Smooth muscle cell of the umbilical artery (primary cell): Measurements from ENCODE around the gene ANXA9. TPM values are rescaled to one million over a fixed set of nuclear protein-coding genes. Genes with fewer than 3 reads are reported as not detected.

Experiments used
- total RNA-seq: library from RNA; depleted of rRNA; stranded (reverse); fragments of >200 nt; gene quantifications from 2 replicates; pipeline ENCODE4 v1.2.3, GENCODE V29; 2014

Gene ANXA9, protein sequence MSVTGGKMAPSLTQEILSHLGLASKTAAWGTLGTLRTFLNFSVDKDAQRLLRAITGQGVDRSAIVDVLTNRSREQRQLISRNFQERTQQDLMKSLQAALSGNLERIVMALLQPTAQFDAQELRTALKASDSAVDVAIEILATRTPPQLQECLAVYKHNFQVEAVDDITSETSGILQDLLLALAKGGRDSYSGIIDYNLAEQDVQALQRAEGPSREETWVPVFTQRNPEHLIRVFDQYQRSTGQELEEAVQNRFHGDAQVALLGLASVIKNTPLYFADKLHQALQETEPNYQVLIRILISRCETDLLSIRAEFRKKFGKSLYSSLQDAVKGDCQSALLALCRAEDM
- 0.05 TPM in 1 of 2 replicates, not detected in the other for total RNA-seq

DNA sequence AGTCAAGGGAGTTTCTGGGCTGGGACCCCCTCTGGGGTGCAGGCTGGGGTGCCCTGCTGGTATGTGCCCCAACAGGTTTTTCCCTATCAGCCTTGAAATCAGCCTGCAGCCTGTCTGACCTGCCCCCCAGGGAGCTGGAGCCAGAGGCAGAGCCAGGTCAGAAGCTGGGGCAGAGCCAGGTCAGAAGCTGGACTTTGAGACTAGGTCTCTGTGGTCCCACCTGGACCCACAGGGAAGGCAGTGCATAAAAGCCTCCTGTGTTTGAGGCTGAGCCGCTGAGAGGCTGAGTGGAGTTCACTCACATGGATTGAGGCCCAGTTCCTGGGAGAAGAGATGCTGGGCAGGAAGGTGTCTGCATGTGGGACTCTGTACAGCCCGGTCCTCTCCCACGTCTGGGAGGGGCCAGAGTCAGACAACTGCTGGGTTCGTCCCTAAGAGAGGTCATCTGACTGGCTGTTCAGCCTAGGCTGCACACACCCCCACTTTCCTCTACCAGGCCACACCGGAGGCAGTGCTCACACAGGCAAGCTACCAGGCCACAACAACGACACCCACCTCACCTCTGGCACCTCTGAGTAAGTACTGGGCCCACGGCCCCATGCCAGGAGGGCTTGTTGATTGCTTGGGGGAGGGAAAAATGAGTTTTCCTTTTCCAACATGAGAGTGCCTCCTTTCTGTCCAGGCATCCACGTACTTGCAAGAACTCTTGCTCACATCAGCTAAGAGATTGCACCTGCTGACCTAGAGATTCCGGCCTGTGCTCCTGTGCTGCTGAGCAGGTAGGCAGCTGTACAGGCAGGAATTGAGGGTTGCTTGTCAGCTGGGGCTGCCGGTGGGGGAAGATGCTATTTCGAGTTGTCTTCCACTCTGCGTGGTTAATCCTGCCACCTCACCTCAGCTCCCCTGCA lies at the start of gene ANXA9:
Gene ANXA9 (plus strand): TSS at position 488 of the 908 bp plus-strand sequence. CDS start 814 bp downstream, outside the sequence.

DNA sequence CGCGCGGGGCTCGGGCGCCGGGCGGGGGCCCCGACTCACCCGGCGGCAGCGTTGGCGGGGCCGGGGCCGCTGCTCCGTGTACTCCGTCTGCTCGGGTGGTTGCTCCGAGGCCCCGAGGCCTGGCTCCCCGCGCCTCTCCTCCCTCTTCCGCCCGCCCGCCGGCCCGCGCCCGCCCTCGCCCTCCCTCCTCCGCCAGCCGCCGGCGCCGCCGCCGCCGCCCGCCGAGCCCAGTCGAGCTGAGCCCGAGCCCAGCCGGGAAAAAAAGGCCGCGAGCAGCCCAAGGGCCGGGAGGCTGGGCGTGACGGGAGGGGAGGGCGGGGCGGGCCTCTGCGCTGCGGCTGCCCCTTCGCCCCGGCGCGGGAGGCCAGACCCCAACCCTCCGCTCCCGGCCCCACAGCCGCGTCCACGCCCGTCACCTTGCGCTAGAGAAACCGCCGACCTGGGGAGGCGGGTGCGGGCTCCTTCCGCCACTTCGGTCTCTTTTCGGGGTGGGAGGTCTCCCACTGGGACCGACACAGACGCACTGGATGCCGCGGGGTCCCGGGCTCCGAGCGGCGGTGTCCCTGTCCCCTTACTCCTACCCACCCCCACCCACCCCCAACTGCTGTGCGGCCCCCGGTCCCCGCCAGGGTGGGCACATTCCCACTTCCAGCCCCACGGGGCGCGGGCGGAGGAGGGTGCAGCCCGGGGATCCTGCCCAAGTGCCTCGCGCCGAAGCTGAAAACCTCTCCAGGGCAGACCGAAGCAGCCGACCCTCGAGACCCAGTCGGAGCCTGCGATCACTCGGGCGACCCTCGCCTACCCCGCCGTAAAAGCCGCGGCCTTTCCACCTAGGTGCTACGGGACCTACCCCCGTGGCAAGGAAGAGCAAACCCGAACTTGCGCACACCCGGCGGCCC lies 7.3 kb upstream of the ANXA9 start, which contains the start of gene CERS2:
Gene CERS2 (minus strand): TSS at position 256 of the 899 bp plus-strand sequence. CDS start 5,745 bp downstream, outside the sequence.

DNA sequence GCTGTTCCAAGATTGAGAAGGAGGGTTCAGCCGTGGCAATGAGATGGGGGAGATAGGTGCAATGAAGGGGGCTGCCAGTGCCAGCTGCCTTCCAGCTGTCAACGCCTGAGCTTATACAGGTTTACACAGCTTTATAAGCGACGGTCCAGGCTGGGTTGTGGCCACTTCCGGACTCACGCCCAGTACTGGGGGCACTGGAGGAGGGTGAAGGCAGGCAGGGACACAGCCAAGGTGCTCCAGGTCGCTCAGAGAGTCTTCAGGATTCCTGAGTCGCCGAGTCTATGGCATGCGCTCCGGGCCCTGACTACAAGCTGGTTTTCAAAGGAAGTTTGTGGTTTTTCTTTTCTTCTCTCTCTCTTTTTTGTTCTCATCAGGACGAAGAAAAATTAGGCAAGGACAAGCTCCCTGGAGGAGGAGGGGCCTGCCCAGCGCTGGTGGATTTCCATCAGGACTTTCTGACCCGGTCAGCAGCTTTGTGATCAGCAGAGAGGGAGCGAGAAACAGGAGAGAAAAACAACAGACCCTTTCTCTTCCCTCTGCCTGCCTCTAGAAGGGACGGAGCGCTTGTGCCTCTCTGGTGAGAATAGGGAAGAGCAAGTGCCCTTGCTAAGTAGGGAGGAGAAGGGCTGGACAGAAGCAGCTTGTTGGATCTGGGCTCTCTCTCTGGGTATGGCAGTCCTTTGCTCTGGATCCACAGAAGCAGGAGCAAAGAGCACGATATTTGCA lies 24.4 kb downstream of the ANXA9 start, which contains the start of gene MINDY1:
Gene MINDY1 (minus strand): TSS at position 576 of the 726 bp plus-strand sequence. CDS start 4,285 bp downstream, outside the sequence.

DNA sequence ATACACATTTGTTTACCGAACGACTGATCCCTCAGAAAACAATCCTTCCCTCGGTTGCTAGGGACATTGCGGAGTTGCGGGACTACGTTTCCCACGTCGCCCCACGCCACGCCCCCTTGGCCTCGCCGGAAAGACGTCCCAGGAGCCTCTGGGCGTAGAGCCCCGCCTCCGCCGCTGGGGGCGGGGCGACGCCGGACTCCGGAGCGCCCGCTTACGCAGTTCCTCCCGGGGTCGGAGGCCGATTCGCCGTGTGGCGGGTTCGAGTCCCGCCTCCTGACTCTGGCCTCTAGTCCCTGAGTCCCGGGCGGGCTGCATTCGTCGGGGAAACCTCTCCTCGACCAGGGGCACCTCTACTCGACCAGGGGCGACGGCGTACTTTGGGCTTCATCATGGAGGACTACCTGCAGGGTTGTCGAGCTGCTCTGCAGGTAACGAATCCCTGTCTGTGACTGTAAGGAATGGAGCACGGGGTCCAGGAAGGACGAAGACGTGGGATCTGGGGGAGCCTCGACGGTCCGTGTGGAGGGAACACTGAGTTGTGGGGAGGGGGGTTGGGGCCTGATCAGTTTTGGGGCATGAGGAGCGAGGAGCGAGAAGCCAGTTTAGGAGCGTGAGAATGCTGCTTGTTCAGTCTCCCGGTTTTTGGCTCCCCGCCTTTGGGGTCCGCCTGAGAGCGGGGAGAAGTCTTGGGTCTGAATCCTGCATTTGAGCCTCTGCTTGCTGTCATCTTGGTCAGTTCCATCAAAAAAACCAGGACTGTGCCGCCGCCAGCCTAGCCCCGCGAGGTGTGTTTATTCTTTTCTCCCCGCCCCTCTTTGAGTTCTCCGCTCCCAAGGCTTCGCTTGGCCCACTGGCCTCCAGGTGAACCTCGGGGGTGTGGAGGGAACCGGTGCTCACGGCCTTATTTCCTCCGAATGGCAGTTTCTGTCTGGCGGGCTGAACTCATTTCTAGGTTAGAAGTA lies 26.4 kb downstream of the ANXA9 start, which contains the start of gene PRUNE1:
Gene PRUNE1 (plus strand): TSS at position 206 of the 962 bp plus-strand sequence. CDS start 184 bp downstream, at position 390.

DNA sequence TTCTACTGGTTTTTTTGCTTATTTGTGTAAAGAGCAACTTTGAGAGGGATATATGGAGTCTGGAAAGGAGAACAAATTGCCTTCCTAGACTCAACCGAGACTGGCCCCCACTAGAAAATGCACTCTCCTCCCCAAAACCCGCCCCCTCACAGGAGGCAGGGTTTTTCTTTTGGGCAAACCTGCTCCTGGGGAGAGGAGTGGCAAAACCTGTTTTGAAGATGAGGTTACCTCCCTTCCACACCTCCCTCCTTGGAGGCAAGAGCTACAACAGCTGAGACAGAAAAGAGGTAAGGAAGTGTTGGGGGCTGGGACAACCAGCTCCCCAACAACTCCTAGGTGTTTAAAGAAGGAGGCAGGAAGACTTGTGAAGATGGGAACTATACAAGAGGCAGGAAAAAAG lies 54.3 kb downstream of the ANXA9 start, which contains the start of gene BNIPL:
Gene BNIPL (plus strand): TSS at position 231 of the 400 bp plus-strand sequence. CDS start 140 bp downstream, at position 371.

Other genes with a start within 250 kb of the ANXA9 start
- 2.2 and 4.2 TPM in 2 replicates for gene CTSS, start 216.5 kb upstream of the ANXA9 start, total RNA-seq
- 3.9 and 5.0 TPM in 2 replicates for gene CTSK, start 174.0 kb upstream of the ANXA9 start, total RNA-seq
- 38.9 and 48.9 TPM in 2 replicates for gene ARNT, start 105.7 kb upstream of the ANXA9 start, total RNA-seq
- gene CTXND2, start 95.2 kb upstream of the ANXA9 start, total RNA-seq: not detected in 2 replicates
- 27.9 and 31.2 TPM in 2 replicates for gene SETDB1, start 55.9 kb upstream of the ANXA9 start, total RNA-seq
- 67.4 and 80.4 TPM in 2 replicates for gene CERS2, start 7.5 kb upstream of the ANXA9 start, total RNA-seq
- 4.5 and 8.2 TPM in 2 replicates for gene MINDY1, start 24.6 kb downstream of the ANXA9 start, total RNA-seq
- 5.0 and 8.0 TPM in 2 replicates for gene PRUNE1, start 26.2 kb downstream of the ANXA9 start, total RNA-seq
- gene BNIPL, start 54.3 kb downstream of the ANXA9 start, total RNA-seq: 0.14 and 0.30 TPM in 2 replicates
- 1.2 and 1.5 TPM in 2 replicates for gene C1orf56, start 65.5 kb downstream of the ANXA9 start, total RNA-seq
- 59.4 and 63.3 TPM in 2 replicates for gene CDC42SE1, start 77.3 kb downstream of the ANXA9 start, total RNA-seq
- gene MLLT11, start 78.1 kb downstream of the ANXA9 start, total RNA-seq: 12.5 and 16.1 TPM in 2 replicates
- gene GABPB2, start 88.5 kb downstream of the ANXA9 start, total RNA-seq: 10.1 and 10.6 TPM in 2 replicates
- 0.89 and 1.7 TPM in 2 replicates for gene SEMA6C, start 164.3 kb downstream of the ANXA9 start, total RNA-seq
- gene TNFAIP8L2, start 174.4 kb downstream of the ANXA9 start, total RNA-seq: not detected in 2 replicates
- gene LYSMD1, start 183.6 kb downstream of the ANXA9 start, total RNA-seq: 4.8 and 8.0 TPM in 2 replicates
- gene SCNM1, start 183.9 kb downstream of the ANXA9 start, total RNA-seq: 16.2 and 20.5 TPM in 2 replicates
- gene TMOD4, start 193.7 kb downstream of the ANXA9 start, total RNA-seq: not detected in 2 replicates
- 33.9 and 34.0 TPM in 2 replicates for gene VPS72, start 207.9 kb downstream of the ANXA9 start, total RNA-seq
- 55.5 and 84.4 TPM in 2 replicates for gene PIP5K1A, start 216.3 kb downstream of the ANXA9 start, total RNA-seq